Subcutaneous abdominal adipose tissue (tissue), 5 donors: ENCODE data around the gene PTGDS.

Experiments used
- H3K27ac ChIP-seq: one replicate; pipeline ENCODE4 v1.7.0; 2013; ENCODE audit warnings: low read depth, mild to moderate bottlenecking, inconsistent platforms, low read length, moderate library complexity
- H3K27me3 ChIP-seq, 5 donors: one replicate each; pipeline ENCODE4 v1.7.0; 2013; ENCODE audit warnings: low read length in 5 of 5, inconsistent platforms in 1 of 5; ENCODE audit not compliant: control insufficient read depth in 5 of 5, insufficient read depth in 4 of 5
- H3K36me3 ChIP-seq, 5 donors: one replicate each; pipeline ENCODE4 v1.7.0; 2013; ENCODE audit warnings: low read length in 5 of 5; ENCODE audit not compliant: control insufficient read depth in 5 of 5, insufficient read depth in 5 of 5
- H3K4me1 ChIP-seq, 5 donors: one replicate each; pipeline ENCODE4 v1.7.0; 2013; ENCODE audit warnings: low read length in 5 of 5, mild to moderate bottlenecking in 3 of 5, moderate library complexity in 1 of 5; ENCODE audit not compliant: control insufficient read depth in 5 of 5, insufficient read depth in 5 of 5
- H3K4me3 ChIP-seq, 5 donors: one replicate each; pipeline ENCODE4 v1.7.0; 2013; ENCODE audit warnings: low read length in 5 of 5, low read depth in 1 of 5
- H3K9ac ChIP-seq, 5 donors: one replicate each; pipeline ENCODE4 v1.7.0; 2013; ENCODE audit warnings: low read length in 5 of 5, mild to moderate bottlenecking in 4 of 5, moderate library complexity in 3 of 5
- H3K9me3 ChIP-seq, 5 donors: one replicate each; pipeline ENCODE4 v1.7.0; 2013; ENCODE audit warnings: low read length in 5 of 5; ENCODE audit not compliant: control insufficient read depth in 5 of 5
- donor health status: healthy.
- donor health status: healthy.
- donor health status: healthy.
- donor health status: healthy.
- donor health status: healthy.

The PTGDS gene

GRCh38 chr9:136952321-136952850 is 24.9 kb upstream of the PTGDS start:
- Histone ChIP-seq H3K27me3 (peaks cover 0 to 4% (median 0%) of the 10 kb centered on the region in 5 donors), H3K9me3 (peaks cover 0 to 4% (median 0%) of the 10 kb centered on the region in 5 donors), H3K9ac (no peak overlapping the region), H3K36me3 (no peaks in the 10 kb centered on the region), H3K4me1 (peaks cover 0 to 25% (median 15%) of the 10 kb centered on the region in 5 donors), H3K4me3 (no peak overlapping the region), H3K27ac (no peak overlapping the region)

DNA sequence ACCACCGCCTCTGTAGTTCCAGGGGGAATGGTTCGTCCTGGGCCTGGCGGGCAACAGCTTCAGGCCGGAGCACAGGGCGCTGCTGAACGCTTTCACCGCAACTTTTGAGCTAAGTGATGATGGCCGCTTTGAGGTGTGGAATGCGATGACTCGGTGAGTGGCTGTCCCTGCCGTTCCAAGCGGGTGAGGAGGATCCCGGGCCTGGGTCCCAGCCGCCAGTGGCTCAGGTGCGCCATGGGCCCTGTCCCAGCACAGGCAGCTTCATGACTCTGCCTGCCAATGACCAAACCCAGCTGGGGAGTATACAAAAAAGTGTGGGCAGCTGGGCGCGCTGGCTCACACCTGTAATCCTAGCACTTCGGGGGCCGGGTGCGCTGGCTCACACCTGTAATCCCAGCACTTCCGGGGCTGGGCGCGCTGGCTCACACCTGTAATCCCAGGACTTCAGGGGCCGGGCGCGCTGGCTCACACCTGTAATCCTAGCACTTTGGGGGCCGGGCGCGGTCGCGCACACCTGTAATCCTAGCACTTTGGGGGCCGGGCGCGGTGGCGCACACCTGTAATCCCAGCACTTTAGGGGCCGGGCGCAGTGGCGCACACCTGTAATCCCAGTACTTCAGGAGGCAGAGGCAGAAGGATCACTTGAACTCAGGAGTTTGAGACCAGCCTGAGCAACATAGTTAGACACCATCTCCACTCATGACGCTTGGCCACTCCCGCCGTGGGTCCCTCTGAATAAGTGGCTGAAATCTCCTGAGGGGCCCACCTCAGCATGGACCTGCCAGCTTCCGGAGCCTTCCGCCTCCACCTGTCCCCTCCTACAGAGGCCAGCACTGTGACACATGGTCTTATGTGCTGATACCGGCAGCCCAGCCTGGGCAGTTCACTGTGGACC is 24.2 kb upstream of the PTGDS start:
- Histone ChIP-seq H3K4me3 (no peak overlapping the region), H3K4me1 (peaks cover 0 to 18% (median 13%) of the 10 kb centered on the region in 5 donors), H3K27me3 (peaks cover 0 to 4% (median 0%) of the 10 kb centered on the region in 5 donors), H3K9ac (no peak overlapping the region), H3K36me3 (no peaks in the 10 kb centered on the region), H3K27ac (no peak overlapping the region), H3K9me3 (peaks cover 0 to 4% (median 0%) of the 10 kb centered on the region in 5 donors)

DNA sequence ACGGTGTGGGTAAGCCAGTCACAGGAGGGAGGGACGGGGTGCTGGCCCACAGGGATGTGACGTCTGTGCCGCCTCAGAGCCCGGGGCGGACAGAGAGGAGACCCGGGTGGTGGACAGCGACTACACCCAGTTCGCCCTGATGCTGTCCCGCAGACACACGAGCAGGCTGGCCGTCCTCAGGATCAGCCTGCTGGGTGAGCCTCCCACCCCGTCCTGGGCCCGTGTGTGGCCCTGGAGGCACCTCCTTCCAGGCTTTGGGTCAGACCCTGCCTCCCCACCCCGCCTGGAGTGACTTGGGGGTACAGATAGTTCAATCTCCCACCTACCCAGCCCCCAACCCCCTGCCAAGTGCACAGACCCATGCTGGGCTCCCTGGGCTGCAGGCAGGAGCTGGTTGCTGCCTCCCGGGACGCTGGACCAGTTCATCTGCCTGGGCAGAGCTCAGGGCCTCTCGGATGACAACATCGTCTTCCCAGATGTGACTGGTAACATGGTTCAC is 23.5 kb upstream of the PTGDS start:
- H3K9me3 ChIP-seq, result peaks cover 0 to 4% (median 0%) of the 10 kb centered on the region in 5 donors
- H3K36me3 ChIP-seq, result no peaks in the 10 kb centered on the region
- H3K4me1 ChIP-seq, result peaks cover 0 to 17% (median 11%) of the 10 kb centered on the region in 5 donors
- H3K27me3 ChIP-seq, result peaks cover 0 to 4% (median 0%) of the 10 kb centered on the region in 5 donors
- H3K27ac ChIP-seq, result no peak overlapping the region
- H3K9ac ChIP-seq, result no peak overlapping the region
- H3K4me3 ChIP-seq, result no peak overlapping the region

GRCh38 chr9:136954270-136955083 is 22.8 kb upstream of the PTGDS start:
- Histone ChIP-seq H3K9me3 (peaks cover 0 to 4% (median 0%) of the 10 kb centered on the region in 5 donors), H3K36me3 (no peaks in the 10 kb centered on the region), H3K4me3 (no peak overlapping the region), H3K9ac (no peak overlapping the region), H3K4me1 (peaks cover 0 to 13% (median 10%) of the 10 kb centered on the region in 5 donors), H3K27ac (no peak overlapping the region), H3K27me3 (peaks cover 0 to 4% (median 0%) of the 10 kb centered on the region in 5 donors)

DNA sequence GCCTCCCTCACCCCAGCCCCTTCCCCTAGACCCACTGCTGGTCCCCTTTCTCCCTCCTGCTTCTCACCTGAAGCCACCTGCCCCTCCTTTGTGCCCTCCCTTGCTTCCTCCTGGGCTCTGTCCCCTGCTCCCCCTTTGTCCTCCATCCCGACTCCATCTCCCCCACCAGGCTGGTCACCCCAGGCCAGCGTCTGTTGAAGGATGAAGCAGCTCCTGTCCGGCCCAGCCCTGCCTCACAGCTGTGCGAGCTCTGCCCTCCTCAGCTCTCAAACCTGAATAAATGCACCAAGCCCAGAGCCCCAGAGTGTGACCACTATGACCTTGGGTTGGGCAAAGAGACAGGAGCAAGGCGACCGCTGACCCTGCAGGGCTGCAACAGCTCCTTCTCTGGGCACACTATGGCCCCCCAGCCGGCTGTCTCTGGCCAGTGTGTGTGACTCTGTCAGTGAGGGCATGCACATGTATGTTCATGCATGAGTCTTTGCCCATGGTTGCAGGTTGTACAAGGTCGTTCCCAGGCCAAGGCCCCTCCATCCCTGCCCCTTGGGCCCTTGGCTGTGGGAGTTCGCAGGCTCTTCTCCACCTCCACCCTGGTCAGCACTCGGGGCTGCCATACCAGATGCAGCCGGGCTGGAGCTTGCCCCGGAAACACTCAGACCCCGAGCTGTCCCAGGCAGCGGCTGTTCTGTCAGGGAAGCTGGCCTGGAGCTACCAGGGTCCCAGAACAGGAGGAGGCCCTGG is 21.9 kb upstream of the PTGDS start:
- H3K36me3 ChIP-seq, result no peaks in the 10 kb centered on the region
- peaks cover 0 to 4% (median 0%) of the 10 kb centered on the region in 5 donors for H3K9me3 ChIP-seq
- H3K27me3 ChIP-seq, result peaks cover 0 to 4% (median 0%) of the 10 kb centered on the region in 5 donors
- peaks cover 0 to 4% (median 3%) of the 10 kb centered on the region in 5 donors for H3K4me1 ChIP-seq
- no peak overlapping the region for H3K27ac ChIP-seq
- H3K9ac ChIP-seq, result no peak overlapping the region
- no peak overlapping the region for H3K4me3 ChIP-seq

GRCh38 chr9:136955943-136956335 is 21.4 kb upstream of the PTGDS start:
- Histone ChIP-seq H3K36me3 (no peaks in the 10 kb centered on the region), H3K27ac (no peak overlapping the region), H3K9me3 (peaks cover 0 to 4% (median 0%) of the 10 kb centered on the region in 5 donors), H3K27me3 (peaks cover 0 to 4% (median 0%) of the 10 kb centered on the region in 5 donors), H3K4me3 (no peak overlapping the region), H3K9ac (no peak overlapping the region), H3K4me1 (peaks cover 0 to 2% (median 1%) of the 10 kb centered on the region in 5 donors)

DNA sequence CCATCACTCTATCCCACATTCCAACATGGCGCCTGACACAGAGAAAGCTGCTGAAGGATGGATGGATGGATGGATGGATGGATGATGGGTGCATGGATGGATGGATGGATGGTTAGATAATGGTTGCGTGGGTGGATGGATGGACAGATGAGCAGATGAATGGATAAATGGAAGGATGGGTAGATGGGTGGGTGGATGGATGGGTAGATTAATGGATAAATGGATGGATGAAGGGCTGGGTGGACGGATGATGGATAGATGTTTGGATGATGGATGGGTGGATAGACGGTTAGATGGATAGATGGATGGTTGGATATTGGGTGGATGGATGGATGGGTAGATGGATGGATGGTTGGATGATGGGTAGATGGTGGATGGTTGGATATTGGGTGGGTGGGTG is 20.7 kb upstream of the PTGDS start:
- H3K27me3 ChIP-seq, result peaks cover 0 to 4% (median 0%) of the 10 kb centered on the region in 5 donors
- H3K36me3 ChIP-seq, result no peaks in the 10 kb centered on the region
- H3K4me3 ChIP-seq, result no peak overlapping the region
- no peak overlapping the region for H3K27ac ChIP-seq
- H3K9me3 ChIP-seq, result peaks cover 0 to 4% (median 0%) of the 10 kb centered on the region in 5 donors
- no peak overlapping the region for H3K9ac ChIP-seq
- H3K4me1 ChIP-seq, result peaks cover 2 to 9% (median 7%) of the 10 kb centered on the region in 5 donors

- Histone ChIP-seq H3K9ac (no peak overlapping the region), H3K27me3 (peaks cover 0 to 4% (median 0%) of the 10 kb centered on the region in 5 donors), H3K36me3 (no peaks in the 10 kb centered on the region), H3K4me3 (no peak overlapping the region), H3K4me1 (peaks cover 2 to 14% (median 9%) of the 10 kb centered on the region in 5 donors), H3K27ac (no peak overlapping the region), H3K9me3 (peaks cover 0 to 4% (median 0%) of the 10 kb centered on the region in 5 donors)
Measured at GRCh38 chr9:136957461-136957860, 19.8 kb upstream of the PTGDS start.

DNA sequence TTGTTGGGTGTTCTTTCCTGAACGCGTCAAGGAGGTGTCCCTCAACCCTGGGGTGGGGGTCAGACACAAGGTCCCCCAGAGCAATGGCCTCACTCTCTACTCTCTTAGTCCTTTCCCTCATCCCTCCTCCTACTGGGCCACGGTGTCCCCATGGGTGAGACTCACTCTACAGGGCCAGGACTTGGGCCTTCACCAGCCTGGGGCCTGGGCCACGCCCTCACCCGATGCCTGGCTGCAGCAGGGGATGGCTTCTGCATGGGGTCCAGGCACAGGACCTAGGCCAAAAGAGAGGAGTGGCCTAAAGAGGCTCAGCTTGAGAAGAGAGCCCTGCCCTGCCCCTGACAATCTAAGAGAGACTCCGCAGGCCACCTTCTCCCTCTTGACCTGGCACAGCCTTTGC is 19.4 kb upstream of the PTGDS start:
- no peak overlapping the region for H3K27ac ChIP-seq
- H3K36me3 ChIP-seq, result no peaks in the 10 kb centered on the region
- H3K27me3 ChIP-seq, result peaks cover 0 to 4% (median 0%) of the 10 kb centered on the region in 5 donors
- H3K4me3 ChIP-seq, result no peak overlapping the region
- no peak overlapping the region for H3K9ac ChIP-seq
- H3K4me1 ChIP-seq, result peaks cover 2 to 15% (median 9%) of the 10 kb centered on the region in 5 donors
- H3K9me3 ChIP-seq, result peaks cover 0 to 4% (median 0%) of the 10 kb centered on the region in 5 donors
